Endodermal cell (in vitro differentiated cells): Measurements from ENCODE around the gene ARHGAP33. TPM values are rescaled to one million over a fixed set of nuclear protein-coding genes. Genes with fewer than 3 reads are reported as not detected.

ENCODE experiments used
- DNase-seq: peaks from one replicate; pipeline ENCODE4 v3.0.0-alpha.2; 2017
- H3K27ac ChIP-seq: 2 replicates; pipeline ENCODE4 v1.5.1; 2013; ENCODE audit warnings: mild to moderate bottlenecking, low read depth, low read length, moderate library complexity
- H3K27me3 ChIP-seq: 2 replicates; pipeline ENCODE4 v1.6.1; 2013; ENCODE audit warnings: mild to moderate bottlenecking, low read length, moderate library complexity; ENCODE audit not compliant: insufficient read depth, control insufficient read depth, poor library complexity, severe bottlenecking
- H3K36me3 ChIP-seq: 2 replicates; pipeline ENCODE4 v1.7.0; 2013; ENCODE audit warnings: mild to moderate bottlenecking, low read length, moderate library complexity; ENCODE audit not compliant: control insufficient read depth, insufficient read depth
- H3K4me1 ChIP-seq: one replicate; pipeline ENCODE4 v1.7.0; 2013; ENCODE audit warnings: low read length; ENCODE audit not compliant: control insufficient read depth, insufficient read depth
- H3K4me3 ChIP-seq: 2 replicates; pipeline ENCODE4 v1.5.1; 2013; ENCODE audit warnings: mild to moderate bottlenecking, low read length, moderate library complexity
- H3K9ac ChIP-seq: 2 replicates; pipeline ENCODE4 v1.6.1; 2013; ENCODE audit warnings: mild to moderate bottlenecking, low read length, moderate library complexity; ENCODE audit not compliant: poor library complexity, severe bottlenecking; ENCODE audit errors: extremely low read depth
- H3K9me3 ChIP-seq: 2 replicates; pipeline ENCODE4 v1.6.1; 2013; ENCODE audit warnings: mild to moderate bottlenecking, low read length, moderate library complexity; ENCODE audit not compliant: control insufficient read depth
- H3K27ac Mint-ChIP-seq: 2 replicates; pipeline ENCODE4 v1.8.0; 2020; ENCODE audit warnings: mixed read lengths
- H3K27me3 Mint-ChIP-seq: 2 replicates; pipeline ENCODE4 v1.8.0; 2021; ENCODE audit warnings: mild to moderate bottlenecking, mixed read lengths; ENCODE audit not compliant: insufficient read depth
- H3K36me3 Mint-ChIP-seq: 2 replicates; pipeline ENCODE4 v1.8.0; 2020; ENCODE audit warnings: low read depth, mixed read lengths
- H3K4me1 Mint-ChIP-seq: 2 replicates; pipeline ENCODE4 v1.8.0; 2020; ENCODE audit warnings: mixed read lengths
- H3K4me3 Mint-ChIP-seq: 2 replicates; pipeline ENCODE4 v1.8.0; 2020; ENCODE audit warnings: mild to moderate bottlenecking, moderate library complexity, mixed read lengths
- H3K9me3 Mint-ChIP-seq: 2 replicates; pipeline ENCODE4 v1.8.0; 2020; ENCODE audit warnings: mild to moderate bottlenecking, mixed read lengths
- CTCF ChIP-seq: fragments of 200-600 bp; sonication (generic); conservative IDR thresholded peaks from 2 replicates; pipeline ENCODE4 v1.5.0; 2021; ENCODE audit warnings: antibody characterized with exemption, mild to moderate bottlenecking
- WGBS, 2 experiments: methylation state at CpG; one replicate each; pipeline versions ENCODE4 v1.1.5 to v1.1.7; 2013; ENCODE audit warnings: missing lambda C conversion rate in 2 of 2, mixed read lengths in 1 of 2; ENCODE audit not compliant: insufficient coverage in 1 of 2, insufficient read length in 1 of 2; 5-methylcytosine and 5-hydroxymethylcytosine counted together
- total RNA-seq, 2 donors: library from RNA; stranded (reverse); fragmentation: NEBNext Ultra II Directional in 1 of 2; extraction: Animal tissue kit (Norgen Biotek cat#: 25700) in 1 of 2; gene quantifications; 2 replicates in 1 of 2; 3 replicates in 1 of 2; pipeline ENCODE4 v1.2.1, GENCODE V29; 2021

The ARHGAP33 gene
- total RNA-seq, 2 donors from 2014 or later, result 12.7 to 15.0 TPM

- no peak overlapping the region for H3K4me3 Mint-ChIP-seq
- Histone ChIP-seq H3K27ac (no peak overlapping the region), H3K4me1 (no peaks in the 10 kb centered on the region), H3K9me3 (no peaks in the 10 kb centered on the region), H3K27me3 (no peaks in the 10 kb centered on the region), H3K4me3 (no peak overlapping the region), H3K9ac (no peak overlapping the region), H3K36me3 (no peaks in the 10 kb centered on the region)
- TF ChIP-seq CTCF, result no peak
- H3K36me3 Mint-ChIP-seq, result no peaks in the 10 kb centered on the region
- peaks cover 5% of the 10 kb centered on the region for H3K4me1 Mint-ChIP-seq
- no peak for DNase-seq
- no peak overlapping the region for H3K27ac Mint-ChIP-seq
- peaks cover 3% of the 10 kb centered on the region for H3K27me3 Mint-ChIP-seq
- 82 to 92% methylated on average over 3 to 12 of the region's 12 CpGs for WGBS, 2 experiments
- H3K9me3 Mint-ChIP-seq, result no peaks in the 10 kb centered on the region
Measured at GRCh38 chr19:35788205-35788960, 13.0 kb downstream of the ARHGAP33 start.

- Histone ChIP-seq H3K27me3 (no peaks in the 10 kb centered on the region), H3K27ac (peak overlapping the region; percentile 32), H3K36me3 (no peaks in the 10 kb centered on the region), H3K9ac (no peak overlapping the region), H3K9me3 (no peaks in the 10 kb centered on the region), H3K4me1 (no peaks in the 10 kb centered on the region), H3K4me3 (no peak overlapping the region)
- no peak for TF ChIP-seq CTCF
- 76 to 87% methylated on average over 4 to 11 of the region's 11 CpGs for WGBS, 2 experiments
- H3K4me1 Mint-ChIP-seq, result peaks cover 3% of the 10 kb centered on the region
- H3K36me3 Mint-ChIP-seq, result no peaks in the 10 kb centered on the region
- H3K4me3 Mint-ChIP-seq, result no peak overlapping the region
- H3K9me3 Mint-ChIP-seq, result no peaks in the 10 kb centered on the region
- peak; percentile 24 for DNase-seq
- H3K27me3 Mint-ChIP-seq, result no peaks in the 10 kb centered on the region
- H3K27ac Mint-ChIP-seq, result no peak overlapping the region
Measured at GRCh38 chr19:35789195-35789977, 14.0 kb downstream of the ARHGAP33 start.

GRCh38 chr19:35789978-35790944 lies 14.9 kb downstream of the ARHGAP33 start:
- no peak overlapping the region for H3K27ac Mint-ChIP-seq
- Histone ChIP-seq H3K9me3 (no peaks in the 10 kb centered on the region), H3K27ac (no peak overlapping the region), H3K9ac (no peak overlapping the region), H3K36me3 (no peaks in the 10 kb centered on the region), H3K27me3 (peaks cover 4% of the 10 kb centered on the region), H3K4me1 (no peaks in the 10 kb centered on the region), H3K4me3 (no peak overlapping the region)
- no peaks in the 10 kb centered on the region for H3K9me3 Mint-ChIP-seq
- no peaks in the 10 kb centered on the region for H3K27me3 Mint-ChIP-seq
- H3K4me1 Mint-ChIP-seq, result peaks cover under 1% of the 10 kb centered on the region
- WGBS, 2 experiments, result 93% methylated on average over 5 to 19 of the region's 19 CpGs
- no peak for TF ChIP-seq CTCF
- H3K36me3 Mint-ChIP-seq, result no peaks in the 10 kb centered on the region
- peak; percentile 29 for DNase-seq
- no peak overlapping the region for H3K4me3 Mint-ChIP-seq
